HL-60 (cell line): Measurements from ENCODE around the gene EIF4G3.
"Not testable (repeated sequence)": the region's sequence is repeated elsewhere in the genome, so short reads cannot be mapped to it uniquely, and the experiment has no call there.

Source experiments
- DNase-seq, 2 experiments: peaks; one replicate each; pipeline ENCODE4 v3.0.0-alpha.2; 2010 to 2020; ENCODE audit warnings: low read depth in 1 of 2, low spot score in 1 of 2
- H3K27ac ChIP-seq: fragments of 250-450 bp; sonication (Bioruptor Pico); replicated peaks from 2 replicates; pipeline ENCODE4 v1.5.1; 2020; ENCODE audit warnings: mild to moderate bottlenecking, moderate library complexity
- H3K27me3 ChIP-seq: fragments of 250-450 bp; sonication (Bioruptor Pico); 2 replicates; pipeline ENCODE4 v1.5.1; 2021; ENCODE audit warnings: mild to moderate bottlenecking, moderate library complexity; ENCODE audit not compliant: insufficient read depth, poor library complexity, severe bottlenecking
- H3K4me3 ChIP-seq: replicated peaks from 2 replicates; pipeline ENCODE4 v1.5.1; 2011; ENCODE audit warnings: mild to moderate bottlenecking, control low read depth, low read length; ENCODE audit not compliant: insufficient read depth
- GABPA ChIP-seq: IDR thresholded peaks from 2 replicates; pipeline ENCODE4 v1.6.1; 2012; ENCODE audit warnings: low read depth
- POLR2AphosphoS5 ChIP-seq: IDR thresholded peaks from 2 replicates; pipeline ENCODE4 v1.6.1; 2012; ENCODE audit warnings: low read depth
- SPI1 ChIP-seq: IDR thresholded peaks from 2 replicates; pipeline ENCODE4 v1.6.1; 2012; ENCODE audit warnings: low read depth, mild to moderate bottlenecking, borderline replicate concordance
- TF ChIP-seq, protein P1 (sequence below): IDR thresholded peaks from one replicate; pipeline ENCODE4 v1.5.1; 2011; ENCODE audit warnings: low read length, control low read depth, inconsistent platforms; ENCODE audit not compliant: insufficient read depth
- TF ChIP-seq, protein P2 (sequence below): IDR thresholded peaks from 2 replicates; pipeline ENCODE4 v1.6.1; 2012; ENCODE audit warnings: low read depth; ENCODE audit not compliant: insufficient replicate concordance

The EIF4G3 gene

DNA sequence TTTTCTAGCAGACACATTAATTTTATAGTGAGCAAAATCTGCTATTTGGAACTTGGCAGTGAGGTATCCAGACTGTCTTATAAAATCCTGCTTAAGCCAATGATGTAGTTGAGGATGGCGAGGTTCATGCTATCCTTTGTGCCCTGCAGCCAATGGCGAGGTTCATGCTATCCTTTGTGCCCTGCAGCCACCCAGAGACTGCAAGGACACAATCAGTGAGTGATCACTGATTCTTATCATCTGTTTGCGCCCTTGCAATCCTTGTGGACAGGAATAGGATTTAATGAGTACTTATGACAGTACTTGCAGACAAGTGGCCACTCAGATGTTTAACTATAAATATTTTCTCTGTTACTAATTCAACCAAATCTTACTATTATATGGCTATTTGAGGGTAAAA is 112.6 kb downstream of the EIF4G3 start:
- Histone ChIP-seq H3K27me3 (no peaks in the 10 kb centered on the region), H3K27ac (no peak overlapping the region), H3K4me3 (no peak overlapping the region)
- TF ChIP-seq, protein P1, sequence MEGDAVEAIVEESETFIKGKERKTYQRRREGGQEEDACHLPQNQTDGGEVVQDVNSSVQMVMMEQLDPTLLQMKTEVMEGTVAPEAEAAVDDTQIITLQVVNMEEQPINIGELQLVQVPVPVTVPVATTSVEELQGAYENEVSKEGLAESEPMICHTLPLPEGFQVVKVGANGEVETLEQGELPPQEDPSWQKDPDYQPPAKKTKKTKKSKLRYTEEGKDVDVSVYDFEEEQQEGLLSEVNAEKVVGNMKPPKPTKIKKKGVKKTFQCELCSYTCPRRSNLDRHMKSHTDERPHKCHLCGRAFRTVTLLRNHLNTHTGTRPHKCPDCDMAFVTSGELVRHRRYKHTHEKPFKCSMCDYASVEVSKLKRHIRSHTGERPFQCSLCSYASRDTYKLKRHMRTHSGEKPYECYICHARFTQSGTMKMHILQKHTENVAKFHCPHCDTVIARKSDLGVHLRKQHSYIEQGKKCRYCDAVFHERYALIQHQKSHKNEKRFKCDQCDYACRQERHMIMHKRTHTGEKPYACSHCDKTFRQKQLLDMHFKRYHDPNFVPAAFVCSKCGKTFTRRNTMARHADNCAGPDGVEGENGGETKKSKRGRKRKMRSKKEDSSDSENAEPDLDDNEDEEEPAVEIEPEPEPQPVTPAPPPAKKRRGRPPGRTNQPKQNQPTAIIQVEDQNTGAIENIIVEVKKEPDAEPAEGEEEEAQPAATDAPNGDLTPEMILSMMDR = no peak
- TF ChIP-seq SPI1 (no peak), POLR2AphosphoS5 (no peak), GABPA (no peak)
- TF ChIP-seq, protein P2, sequence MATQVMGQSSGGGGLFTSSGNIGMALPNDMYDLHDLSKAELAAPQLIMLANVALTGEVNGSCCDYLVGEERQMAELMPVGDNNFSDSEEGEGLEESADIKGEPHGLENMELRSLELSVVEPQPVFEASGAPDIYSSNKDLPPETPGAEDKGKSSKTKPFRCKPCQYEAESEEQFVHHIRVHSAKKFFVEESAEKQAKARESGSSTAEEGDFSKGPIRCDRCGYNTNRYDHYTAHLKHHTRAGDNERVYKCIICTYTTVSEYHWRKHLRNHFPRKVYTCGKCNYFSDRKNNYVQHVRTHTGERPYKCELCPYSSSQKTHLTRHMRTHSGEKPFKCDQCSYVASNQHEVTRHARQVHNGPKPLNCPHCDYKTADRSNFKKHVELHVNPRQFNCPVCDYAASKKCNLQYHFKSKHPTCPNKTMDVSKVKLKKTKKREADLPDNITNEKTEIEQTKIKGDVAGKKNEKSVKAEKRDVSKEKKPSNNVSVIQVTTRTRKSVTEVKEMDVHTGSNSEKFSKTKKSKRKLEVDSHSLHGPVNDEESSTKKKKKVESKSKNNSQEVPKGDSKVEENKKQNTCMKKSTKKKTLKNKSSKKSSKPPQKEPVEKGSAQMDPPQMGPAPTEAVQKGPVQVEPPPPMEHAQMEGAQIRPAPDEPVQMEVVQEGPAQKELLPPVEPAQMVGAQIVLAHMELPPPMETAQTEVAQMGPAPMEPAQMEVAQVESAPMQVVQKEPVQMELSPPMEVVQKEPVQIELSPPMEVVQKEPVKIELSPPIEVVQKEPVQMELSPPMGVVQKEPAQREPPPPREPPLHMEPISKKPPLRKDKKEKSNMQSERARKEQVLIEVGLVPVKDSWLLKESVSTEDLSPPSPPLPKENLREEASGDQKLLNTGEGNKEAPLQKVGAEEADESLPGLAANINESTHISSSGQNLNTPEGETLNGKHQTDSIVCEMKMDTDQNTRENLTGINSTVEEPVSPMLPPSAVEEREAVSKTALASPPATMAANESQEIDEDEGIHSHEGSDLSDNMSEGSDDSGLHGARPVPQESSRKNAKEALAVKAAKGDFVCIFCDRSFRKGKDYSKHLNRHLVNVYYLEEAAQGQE = no peak
- no peak for DNase-seq

DNA sequence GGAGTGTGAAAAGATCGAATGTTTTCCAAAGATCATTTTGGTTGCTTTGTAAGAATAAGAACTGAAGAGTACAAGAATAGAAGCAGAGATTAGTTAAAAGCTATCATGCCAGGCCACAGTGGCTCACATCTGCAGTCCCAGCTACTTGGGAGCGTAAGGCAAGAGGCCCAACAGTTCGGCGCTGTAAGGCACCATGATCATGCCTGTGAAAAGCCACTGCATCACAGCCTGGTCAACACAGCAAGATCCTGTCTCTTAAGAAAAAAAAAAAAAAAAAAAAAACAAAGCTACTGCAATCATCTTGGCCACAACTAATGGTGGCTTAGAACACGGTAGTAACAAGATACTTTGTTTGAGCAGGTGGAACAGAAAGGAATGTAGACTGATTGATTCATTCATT is 116.2 kb downstream of the EIF4G3 start:
- TF ChIP-seq GABPA = no peak
- Histone ChIP-seq H3K27me3 (no peaks in the 10 kb centered on the region), H3K27ac (no peak overlapping the region), H3K4me3 (no peak overlapping the region)
- DNase-seq = no peak

DNA sequence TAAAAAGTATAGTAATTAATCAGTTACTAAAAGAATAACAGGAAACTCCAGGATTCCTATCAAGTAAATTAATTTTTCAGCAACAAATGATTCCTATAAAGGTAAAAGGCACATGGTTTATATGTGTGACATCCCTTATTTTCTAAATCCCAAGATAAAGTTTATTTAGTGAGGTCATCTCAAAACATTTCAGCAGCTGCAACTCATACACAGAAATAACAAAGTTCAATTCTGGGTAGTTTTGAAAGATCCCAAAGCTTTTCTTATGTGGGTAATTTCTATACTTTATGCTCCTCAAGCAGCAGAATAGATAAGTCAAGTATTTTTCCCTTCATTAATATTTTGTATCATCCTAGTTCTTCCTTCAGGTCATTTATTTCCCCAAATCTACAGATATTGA is 117.7 kb downstream of the EIF4G3 start:
- Histone ChIP-seq H3K27ac (no peak overlapping the region), H3K4me3 (no peak overlapping the region), H3K27me3 (no peaks in the 10 kb centered on the region)
- TF ChIP-seq POLR2AphosphoS5 = no peak
- TF ChIP-seq, protein P1 = no peak
- TF ChIP-seq GABPA = no peak
- TF ChIP-seq, protein P2 = no peak
- TF ChIP-seq SPI1 = no peak
- no peak for DNase-seq

- DNase-seq = no peak
- Histone ChIP-seq H3K27ac (no peak overlapping the region), H3K4me3 (no peak overlapping the region), H3K27me3 (no peaks in the 10 kb centered on the region)
- TF ChIP-seq POLR2AphosphoS5 (no peak), SPI1 (no peak), GABPA (no peak)
- TF ChIP-seq, protein P2 = no peak
Measured at GRCh38 chr1:21058035-21058793, 118.5 kb downstream of the EIF4G3 start.

- H3K27ac ChIP-seq, DNase-seq, H3K4me3 ChIP-seq, H3K27me3 ChIP-seq: not testable (repeated sequence)
Measured at GRCh38 chr1:21053189-21053928, 123.3 kb downstream of the EIF4G3 start.
